Umbilical cord (tissue), 2 donors: ENCODE results near the gene RPF1. TPM values are rescaled to one million over a fixed set of nuclear protein-coding genes. Genes with fewer than 3 reads are reported as not detected.
A peak's percentile ranks its signal among the peaks of the same experiment; 100 is the strongest.
"Not testable (repeated sequence)": the region's sequence is repeated elsewhere in the genome, so short reads cannot be mapped to it uniquely, and the experiment has no call there.

Source experiments
- DNase-seq: peaks from one replicate; pipeline ENCODE4 v3.0.0-alpha.2; 2015; ENCODE audit warnings: low spot score
- total RNA-seq: library from RNA; depleted of rRNA; stranded (reverse); fragments of >200 nt; gene quantifications from one replicate; pipeline ENCODE4 v1.2.3, GENCODE V29; 2014; ENCODE audit warnings: low replicate concordance; ENCODE audit not compliant: insufficient read depth

The RPF1 gene
- total RNA-seq, 1 donor from 2014 or later: 28.6 TPM

- no peak for DNase-seq
Observed at GRCh38 chr1:84492726-84493125, 13.7 kb downstream of the RPF1 start.

DNA sequence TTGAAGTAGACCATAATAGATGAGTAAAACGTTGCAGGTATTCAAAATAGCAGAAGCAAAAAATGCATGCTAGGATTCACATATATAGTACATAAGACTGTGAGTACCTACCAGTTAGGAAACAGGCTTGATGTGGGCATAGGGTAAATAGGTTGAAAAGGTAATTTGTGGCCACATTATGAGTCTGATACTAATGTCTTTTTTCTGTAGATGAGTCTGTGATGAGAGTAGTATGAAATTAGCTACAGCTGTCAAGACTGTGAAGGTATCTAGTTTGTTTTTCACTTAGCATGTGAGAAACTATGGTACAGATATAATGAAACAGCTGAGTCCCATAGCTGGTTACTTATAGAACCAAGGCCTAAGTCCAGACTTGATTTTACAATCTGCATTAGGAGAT, 14.7 kb downstream of the RPF1 start:
- no peak for DNase-seq

DNA sequence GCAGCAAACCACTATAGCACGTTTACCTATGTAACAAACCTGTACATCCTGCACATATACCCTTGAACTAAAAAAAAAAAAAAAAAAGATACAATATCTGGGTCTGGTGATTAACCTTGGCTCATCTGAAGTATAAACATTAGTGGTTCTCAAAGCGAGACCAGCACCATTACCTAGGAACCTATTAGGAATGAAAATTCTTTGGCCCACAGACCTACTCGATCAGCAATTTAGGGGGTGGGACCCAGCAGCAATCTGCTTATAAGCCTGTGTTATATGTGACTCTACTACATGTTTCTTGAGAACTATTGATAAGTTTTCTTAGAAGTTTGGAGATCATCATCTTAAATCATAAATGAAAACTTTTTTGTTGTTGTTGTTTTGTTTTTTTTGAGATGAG, 17.4 kb downstream of the RPF1 start:
- no peak for DNase-seq

GRCh38 chr1:84497631-84498275, 18.7 kb downstream of the RPF1 start:
- no peak for DNase-seq

- no peak for DNase-seq
Observed at GRCh38 chr1:84502927-84503326, 23.9 kb downstream of the RPF1 start.

- peak; percentile 28 for DNase-seq
Observed at GRCh38 chr1:84504580-84505492, 25.8 kb downstream of the RPF1 start.

- no peak for DNase-seq
Observed at GRCh38 chr1:84505493-84506001, 26.5 kb downstream of the RPF1 start.

DNA sequence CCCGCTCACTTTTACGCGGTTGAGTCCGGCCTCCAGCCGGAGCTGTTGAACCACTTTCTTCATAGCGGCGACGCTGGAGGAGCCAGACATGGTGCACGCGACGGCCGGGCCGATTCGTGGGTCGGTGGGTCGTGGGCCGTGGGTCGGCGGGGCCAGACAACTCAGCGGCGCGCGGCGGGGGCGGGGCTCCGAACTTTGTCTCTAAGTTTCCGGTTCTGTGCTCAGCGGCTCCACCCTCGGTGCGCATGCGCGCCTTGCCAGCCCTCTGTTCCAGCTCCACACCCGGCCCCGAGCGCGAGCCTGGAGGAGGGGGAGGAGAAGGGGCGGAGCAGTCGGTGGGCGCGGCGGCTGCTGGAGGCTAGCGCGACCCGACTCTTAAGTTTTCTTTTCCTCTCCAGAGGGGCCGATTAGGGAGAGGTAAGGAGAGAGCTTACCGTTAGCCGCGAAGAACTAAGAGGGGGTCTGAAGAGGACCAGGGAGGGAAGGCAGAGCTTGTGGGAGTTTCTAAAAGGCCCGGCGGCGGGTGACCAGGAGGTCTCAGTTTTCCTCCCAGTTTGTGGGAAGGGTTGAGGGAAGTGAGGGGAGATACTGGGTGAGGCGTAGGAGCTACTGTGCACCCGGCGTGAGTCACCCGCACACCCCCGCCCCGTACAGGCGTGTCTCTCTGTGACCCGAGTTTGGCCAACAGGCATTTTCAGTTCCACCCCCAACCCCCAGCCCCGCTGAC, 27.1 kb downstream of the RPF1 start, which contains the start of the genes GNG5 and SPATA1:
GNG5 (minus strand) TSS at position 580 of the 727 bp plus-strand sequence; CDS start at position 90, 490 bp downstream.
SPATA1 (plus strand) TSS at position 385 of the 727 bp plus-strand sequence. CDS start 9,974 bp downstream, outside the sequence.
- peak; percentile 99 for DNase-seq

DNA sequence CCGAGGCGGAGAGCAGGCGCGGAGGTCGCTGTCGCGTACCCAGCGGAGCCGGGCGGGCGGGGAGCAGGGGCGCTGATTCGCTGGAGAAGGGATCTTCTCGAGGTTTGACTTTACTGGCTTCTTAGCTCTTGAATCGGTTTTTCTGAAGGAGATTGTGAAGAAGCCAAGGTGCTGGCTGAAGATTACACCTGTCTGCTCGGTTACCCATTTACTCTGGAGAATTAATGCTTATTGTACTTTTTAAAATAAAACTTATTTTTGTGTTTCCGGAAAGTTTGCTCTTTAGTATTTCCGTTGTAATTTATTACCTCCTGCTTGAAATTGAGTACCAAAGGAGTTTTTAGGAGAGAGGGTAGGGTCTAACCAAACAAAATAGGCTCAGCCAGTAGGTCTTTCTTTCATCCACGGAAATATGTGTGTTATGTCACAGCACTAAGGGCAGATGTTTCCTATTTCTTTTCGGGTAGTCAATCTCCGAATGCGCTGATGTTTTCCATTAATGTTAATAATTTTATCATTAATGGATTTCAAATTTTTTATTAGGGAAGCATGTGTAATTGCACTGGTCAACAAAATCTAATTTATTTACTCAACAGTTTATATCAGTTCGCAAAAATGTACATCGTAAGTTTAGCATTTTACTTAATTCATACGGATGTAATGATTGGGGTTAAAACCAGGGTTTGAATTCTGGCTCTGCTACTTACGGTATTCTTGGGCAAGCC, 27.8 kb downstream of the RPF1 start:
- DNase-seq: no peak

- DNase-seq: not testable (repeated sequence)
Observed at GRCh38 chr1:84507887-84508286, 28.8 kb downstream of the RPF1 start.

- no peak for DNase-seq
Observed at GRCh38 chr1:84508510-84508909, 29.4 kb downstream of the RPF1 start.

DNA sequence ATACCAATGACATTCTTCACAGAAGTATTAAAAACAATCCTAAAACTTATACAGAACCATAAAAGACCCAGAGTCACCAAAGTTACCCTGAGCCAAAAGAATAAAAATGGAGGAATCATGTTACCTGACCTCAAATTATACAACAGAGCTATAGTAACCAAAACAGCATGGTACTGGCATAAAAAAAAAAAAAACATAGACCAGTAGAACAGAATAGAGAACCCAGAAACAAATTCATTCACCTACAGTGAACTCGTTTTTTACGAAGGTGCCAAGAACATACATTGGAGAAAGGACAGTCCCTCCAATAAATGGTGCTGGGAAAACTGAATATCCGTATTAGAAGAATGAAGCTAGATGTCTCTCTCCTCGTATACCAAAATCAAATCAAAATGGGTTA, 30.0 kb downstream of the RPF1 start:
- no peak for DNase-seq

- DNase-seq: no peak
Observed at GRCh38 chr1:84510165-84510564, 31.1 kb downstream of the RPF1 start.

- no peak for DNase-seq
Observed at GRCh38 chr1:84510668-84511067, 31.6 kb downstream of the RPF1 start.

DNA sequence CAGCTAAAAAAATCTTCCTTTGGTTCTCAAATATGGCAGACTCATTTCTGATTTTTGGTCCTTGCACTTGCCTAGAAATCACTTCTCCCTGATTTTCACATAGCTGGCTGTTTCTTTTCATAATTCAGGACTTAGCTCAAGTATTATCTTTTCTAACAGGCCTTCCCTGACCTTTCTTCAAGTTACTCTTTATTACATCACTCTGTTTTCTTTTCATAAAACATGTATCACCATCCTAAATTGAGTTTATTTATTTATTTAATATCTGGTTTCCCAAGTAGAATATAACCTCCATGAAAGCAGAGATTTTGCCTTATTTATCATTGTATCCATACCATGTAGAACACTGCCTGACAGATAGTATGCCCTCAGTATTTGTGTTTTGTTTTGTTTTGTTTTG, 45.5 kb downstream of the RPF1 start:
- DNase-seq: no peak

DNA sequence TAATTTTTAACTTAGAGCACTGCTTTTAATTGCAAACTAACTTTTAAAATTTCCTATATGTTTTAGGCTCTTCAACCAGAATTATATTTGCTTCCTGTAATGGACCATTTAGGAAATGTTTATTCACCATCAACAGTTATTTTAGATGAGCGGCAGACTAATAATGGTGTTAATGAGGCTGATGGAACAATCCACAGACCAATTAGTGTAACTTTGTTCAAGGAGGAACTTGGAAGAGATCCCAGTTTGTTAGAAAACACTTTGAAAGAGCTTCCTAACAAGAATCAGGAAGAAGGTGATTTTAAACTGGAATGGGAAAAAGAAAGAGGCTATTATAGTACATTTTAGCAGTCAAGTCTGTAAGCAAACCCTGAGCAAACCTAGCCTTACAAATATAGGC, 46.7 kb downstream of the RPF1 start:
- DNase-seq: no peak

- no peak for DNase-seq
Observed at GRCh38 chr1:84538599-84538998, 59.5 kb downstream of the RPF1 start.

- peak; percentile 56 for DNase-seq
Observed at GRCh38 chr1:84539972-84540371, 60.9 kb downstream of the RPF1 start.

DNA sequence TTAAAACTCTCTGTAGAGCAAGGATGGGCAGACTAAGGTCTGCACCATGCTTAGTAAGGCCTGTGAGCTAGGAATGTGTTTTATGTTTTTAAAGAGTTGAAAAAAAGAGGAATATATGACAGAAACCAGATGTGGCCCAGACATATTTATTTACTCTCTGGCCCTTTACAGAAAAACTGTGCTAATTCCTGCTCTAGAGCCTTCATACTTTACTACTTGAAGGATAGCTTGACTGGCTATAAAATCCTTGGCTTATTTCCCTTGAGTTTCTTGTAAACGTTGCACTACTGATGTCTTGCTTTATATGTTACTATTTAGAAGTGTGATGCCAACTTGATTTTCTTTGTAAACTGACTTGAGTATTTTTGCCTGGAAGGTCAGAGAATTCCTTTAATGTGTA, 61.7 kb downstream of the RPF1 start:
- DNase-seq: peak; percentile 91

DNA sequence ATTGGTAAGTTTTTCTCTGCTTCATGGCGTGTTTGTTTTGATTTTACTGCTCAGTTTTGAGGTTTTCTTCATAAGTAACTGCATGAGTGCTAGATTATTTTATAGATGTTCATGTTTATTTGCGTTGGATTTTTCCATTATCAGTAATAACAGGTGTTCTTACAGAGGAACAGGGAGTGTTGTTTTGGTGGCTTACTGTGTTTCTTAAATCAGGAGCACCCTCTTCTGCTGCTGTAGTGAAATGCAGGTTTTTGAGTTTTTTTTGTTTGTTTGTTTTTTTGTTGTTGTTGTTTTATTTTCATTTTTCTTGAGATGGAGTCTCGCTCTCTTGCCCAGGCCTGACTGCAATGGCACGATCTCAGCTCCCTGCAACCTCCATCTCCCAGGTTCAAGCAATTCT, 62.6 kb downstream of the RPF1 start:
- DNase-seq: no peak
